Activated CD4-positive, alpha-beta memory T cell treated with anti-CD3 and anti-CD28 coated beads for 36 hours (primary cell): ENCODE data around the gene RARG. TPM values are rescaled to one million over a fixed set of nuclear protein-coding genes. Genes with fewer than 3 reads are reported as not detected.
A peak's percentile ranks its signal among the peaks of the same experiment; 100 is the strongest.

ENCODE experiments used
- CTCF ChIA-PET: fragments of 350-600 bp; sonication (Branson Sonifier 250); formaldehyde crosslinking; loops from one replicate; lab custom pipeline; 2021; ENCODE audit warnings: antibody characterized with exemption, inconsistent platforms; lab: Charles Lee
- POLR2A ChIA-PET: fragments of 350-600 bp; sonication (Branson Sonifier 250); formaldehyde crosslinking; loops from one replicate; lab custom pipeline; 2021; ENCODE audit warnings: antibody characterized with exemption; lab: Charles Lee
- DNase-seq: peaks from one replicate; pipeline ENCODE4 v3.0.0-alpha.2; 2020
- H3K27ac Mint-ChIP-seq: one replicate; pipeline ENCODE4 v1.8.0; 2021; ENCODE audit warnings: mixed read lengths
- H3K27me3 Mint-ChIP-seq: one replicate; pipeline ENCODE4 v1.8.0; 2021; ENCODE audit warnings: mixed read lengths
- H3K36me3 Mint-ChIP-seq: one replicate; pipeline ENCODE4 v1.8.0; 2021; ENCODE audit warnings: mixed read lengths
- H3K4me1 Mint-ChIP-seq: one replicate; pipeline ENCODE4 v1.8.0; 2021; ENCODE audit warnings: low read depth, mixed read lengths
- H3K4me3 Mint-ChIP-seq: one replicate; pipeline ENCODE4 v1.8.0; 2021; ENCODE audit warnings: mild to moderate bottlenecking, mixed read lengths
- H3K9me3 Mint-ChIP-seq: one replicate; pipeline ENCODE4 v1.8.0; 2021; ENCODE audit warnings: mixed read lengths
- intact Hi-C: fragments of 100-400 bp; cut with micrococcal nuclease; formaldehyde crosslinking; loops from one replicate; pipeline ENCODE4 v1.15.1; 2023
- total RNA-seq, 2 experiments: library from RNA; stranded (reverse); gene quantifications; one replicate each; pipeline ENCODE4 v1.2.3, GENCODE V29; 2021

The RARG gene
- total RNA-seq, 2 experiments from 2014 or later: 21.8 to 25.2 TPM

DNA sequence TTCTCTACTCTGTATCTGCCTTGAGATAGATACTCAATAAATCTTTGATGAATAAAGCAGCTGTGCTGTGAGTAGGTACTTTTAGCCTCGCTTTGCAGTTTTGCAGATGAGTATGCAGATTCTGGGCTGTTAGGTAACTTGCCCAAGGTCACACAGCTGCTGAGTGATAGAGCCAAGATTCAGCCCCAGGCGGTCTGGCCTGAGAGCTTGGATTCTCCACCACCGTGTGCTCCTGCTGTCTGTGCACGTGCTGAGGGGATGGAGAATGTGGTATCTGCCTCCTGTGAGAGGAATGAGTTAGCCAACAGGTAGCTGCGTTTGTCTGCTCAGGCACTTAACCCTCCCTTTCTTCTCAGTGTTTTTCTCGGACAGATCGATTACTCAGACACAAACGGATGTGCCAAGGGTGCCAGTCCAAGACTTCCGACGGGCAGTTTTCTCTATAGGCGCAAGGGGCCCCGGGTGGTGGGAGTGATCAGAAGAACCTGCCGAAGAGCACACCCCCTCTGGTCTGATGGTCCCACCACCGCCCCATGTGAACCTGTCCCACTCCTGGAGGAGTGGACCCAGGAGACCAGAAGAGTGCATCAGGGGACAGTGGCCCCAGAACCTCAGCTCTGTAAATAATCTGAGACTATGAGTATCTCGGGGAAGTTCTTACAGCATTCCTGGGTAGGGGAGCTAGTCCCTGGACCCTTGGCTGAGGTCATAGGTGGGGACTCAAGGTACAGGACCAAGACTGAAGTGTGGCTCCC, 44.7 kb downstream of the RARG start:
- intact Hi-C loops: no loop called here
- DNase-seq: no peak
- Mint-ChIP-seq H3K27me3 (no peaks in the 10 kb centered on the region), H3K9me3 (no peaks in the 10 kb centered on the region), H3K4me3 (no peak overlapping the region), H3K36me3 (peaks cover 55% of the 10 kb centered on the region), H3K4me1 (peaks cover 27% of the 10 kb centered on the region), H3K27ac (peak overlapping the region; percentile 1)
- ChIA-PET CTCF (interaction anchor here (0.5 to 6.6 kb wide), 9 partner anchors 12 to 258 kb away, joined by 3 to 53 read pairs (median 4); no protein-coding TSS in a partner anchor), POLR2A (interaction anchor here (0.9 to 3.1 kb wide), 2 partner anchors 12 to 16 kb away, joined by 3 to 15 read pairs; no protein-coding TSS in a partner anchor)

DNA sequence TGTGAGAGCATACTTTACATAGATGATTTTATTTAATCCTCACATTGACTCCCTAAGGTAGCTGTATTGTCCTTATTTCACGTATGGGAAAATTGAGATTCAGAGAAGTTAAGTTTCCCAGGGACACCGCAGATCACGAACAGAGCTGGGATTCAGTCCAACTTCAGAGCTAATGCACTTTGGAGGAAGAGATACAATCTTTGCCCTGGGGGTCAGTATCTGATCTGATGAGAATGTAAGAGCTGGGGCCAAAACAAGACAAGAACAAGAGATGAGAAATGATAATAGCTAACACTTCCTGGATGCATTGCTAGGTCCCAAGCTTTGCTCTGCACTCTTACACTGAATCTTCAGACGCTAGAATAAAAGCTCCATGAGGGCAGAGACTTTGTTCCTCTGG, 45.3 kb downstream of the RARG start:
- H3K36me3 Mint-ChIP-seq: peaks cover 58% of the 10 kb centered on the region
- no peaks in the 10 kb centered on the region for H3K27me3 Mint-ChIP-seq
- peaks cover 33% of the 10 kb centered on the region for H3K4me1 Mint-ChIP-seq
- POLR2A ChIA-PET: interaction anchor here (3.1 kb wide), 1 partner anchor 12 kb away, joined by 15 read pairs; no protein-coding TSS in a partner anchor
- H3K27ac Mint-ChIP-seq: no peak overlapping the region
- no peak for DNase-seq
- CTCF ChIA-PET: interaction anchor here (0.6 to 6.6 kb wide), 6 partner anchors 13 to 258 kb away, joined by 4 to 53 read pairs (median 4); no protein-coding TSS in a partner anchor
- H3K9me3 Mint-ChIP-seq: no peaks in the 10 kb centered on the region
- H3K4me3 Mint-ChIP-seq: no peak overlapping the region
- intact Hi-C loops: no loop called here

DNA sequence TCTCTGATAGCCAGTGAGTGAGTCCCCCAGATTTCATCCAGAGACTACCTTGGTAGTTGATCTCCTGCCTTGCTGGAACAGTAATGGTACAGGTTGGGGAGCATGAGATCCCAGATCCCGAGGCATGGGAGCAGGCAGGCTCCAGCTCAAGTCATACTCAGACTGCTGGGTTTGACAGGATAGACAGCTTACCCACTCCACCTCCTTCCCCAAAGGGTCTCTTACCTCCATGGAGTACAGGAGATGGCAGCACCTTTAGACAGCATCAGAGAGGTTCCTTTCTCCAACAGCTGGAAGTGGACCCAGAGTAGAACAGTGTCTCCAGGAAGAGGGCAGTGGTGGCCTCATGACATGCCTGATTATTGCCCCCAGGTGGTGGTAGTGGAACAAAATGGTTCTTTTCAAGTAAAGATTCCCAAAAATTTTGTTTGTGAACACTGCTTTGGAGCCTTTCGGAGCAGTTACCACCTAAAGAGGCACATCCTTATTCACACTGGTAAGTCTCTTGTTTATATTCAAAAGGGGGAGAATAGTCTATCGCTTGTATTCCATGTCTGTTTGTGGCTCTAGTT, 46.3 kb downstream of the RARG start:
- POLR2A ChIA-PET: interaction anchor here (0.6 kb wide), 1 partner anchor 418 kb away, joined by 4 read pairs; no protein-coding TSS in a partner anchor
- Mint-ChIP-seq H3K4me3 (no peak overlapping the region), H3K27ac (no peak overlapping the region), H3K4me1 (peaks cover 39% of the 10 kb centered on the region), H3K27me3 (no peaks in the 10 kb centered on the region), H3K36me3 (peaks cover 63% of the 10 kb centered on the region), H3K9me3 (no peaks in the 10 kb centered on the region)
- no peak for DNase-seq
- intact Hi-C loops: no loop called here
- CTCF ChIA-PET: interaction anchor here (0.8 to 7.2 kb wide), 7 partner anchors 12 to 138 kb away, joined by 3 to 46 read pairs (median 3); partner anchors contain the start of genes AAAS and ESPL1

DNA sequence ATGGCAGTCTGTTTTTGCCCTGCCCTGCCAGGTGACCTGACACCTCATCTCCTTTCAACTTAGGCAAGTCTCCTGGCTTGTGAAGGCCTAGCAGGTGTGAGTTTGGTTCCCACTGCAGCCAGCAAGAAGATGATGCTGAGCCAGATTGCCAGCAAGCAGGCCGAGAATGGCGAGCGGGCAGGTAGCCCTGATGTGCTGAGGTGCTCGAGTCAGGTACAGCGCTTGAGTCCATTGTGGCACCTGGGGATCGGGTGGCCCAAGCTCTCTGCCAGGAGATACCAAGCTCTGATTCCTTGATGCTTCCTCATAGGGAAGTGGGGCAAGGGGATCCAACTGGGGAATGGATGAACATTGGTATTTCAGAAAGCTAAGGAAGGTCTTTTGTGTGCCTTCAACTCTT, 47.2 kb downstream of the RARG start:
- Mint-ChIP-seq H3K27me3 (no peaks in the 10 kb centered on the region), H3K4me1 (peaks cover 33% of the 10 kb centered on the region), H3K36me3 (peaks cover 59% of the 10 kb centered on the region), H3K27ac (peak overlapping the region; percentile 59), H3K4me3 (no peak overlapping the region), H3K9me3 (no peaks in the 10 kb centered on the region)
- ChIA-PET CTCF (interaction anchor here (0.8 to 7.2 kb wide), 7 partner anchors 13 to 139 kb away, joined by 3 to 46 read pairs (median 3); partner anchors contain the start of genes AAAS and ESPL1), POLR2A (no interaction called here)
- intact Hi-C loops: loop anchor here (5.0 kb wide), 1 partner anchor 83 kb away; the partner anchor contains the start of gene SOAT2
- no peak for DNase-seq

DNA sequence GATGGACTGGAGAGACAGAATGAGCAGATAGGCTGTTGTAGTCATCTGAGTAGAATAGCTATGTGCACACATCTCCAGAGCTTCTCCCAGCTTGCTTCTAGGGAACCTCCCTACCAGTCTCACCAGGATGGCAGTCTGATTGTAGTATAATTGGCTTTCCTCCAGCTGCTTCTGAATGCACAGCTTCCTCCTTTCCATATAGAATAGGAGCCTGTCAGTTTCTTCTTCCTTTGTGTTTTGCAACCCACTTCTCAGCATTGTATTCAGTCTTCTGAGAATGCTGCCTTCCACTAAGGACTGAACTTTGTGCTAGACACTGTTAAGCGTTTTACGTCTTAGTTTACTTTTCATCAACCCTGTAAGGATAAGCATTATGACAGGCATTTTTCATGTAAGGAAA, 49.1 kb downstream of the RARG start:
- ChIA-PET POLR2A (interaction anchor here (1.3 to 2.2 kb wide), 2 partner anchors 12 to 136 kb away, joined by 4 to 6 read pairs; no protein-coding TSS in a partner anchor), CTCF (interaction anchor here (1.0 to 7.2 kb wide), 6 partner anchors 7 to 162 kb away, joined by 3 to 46 read pairs (median 12); partner anchors contain the start of genes ESPL1 and ITGB7)
- intact Hi-C loops: loop anchor here (5.0 kb wide), 1 partner anchor 81 kb away; the partner anchor contains the start of gene SOAT2
- Mint-ChIP-seq H3K36me3 (peaks cover 55% of the 10 kb centered on the region), H3K9me3 (no peaks in the 10 kb centered on the region), H3K27ac (peak overlapping the region; percentile 94), H3K4me3 (peak overlapping the region; percentile 96), H3K4me1 (peaks cover 43% of the 10 kb centered on the region), H3K27me3 (no peaks in the 10 kb centered on the region)
- DNase-seq: no peak

DNA sequence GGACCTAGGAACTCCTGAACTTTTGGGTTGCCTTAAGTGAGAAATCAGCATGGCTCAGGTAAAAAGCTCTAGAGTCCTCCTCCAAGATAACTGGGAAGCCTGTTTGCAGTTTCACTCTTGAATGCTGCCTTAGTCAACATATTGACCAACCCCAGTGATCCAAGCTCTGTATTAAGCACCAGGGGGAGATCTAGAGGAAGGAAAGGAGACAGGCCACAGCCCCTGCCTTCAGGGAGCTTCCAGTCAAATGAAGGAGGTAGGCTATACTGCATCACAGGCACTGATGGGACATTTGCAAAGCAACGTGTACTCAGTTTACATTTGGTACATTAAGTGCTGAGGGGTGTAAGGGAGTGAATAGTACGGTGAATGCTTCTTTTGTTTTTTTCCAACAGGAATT, 50.1 kb downstream of the RARG start:
- Mint-ChIP-seq H3K4me3 (peak overlapping the region; percentile 96), H3K27ac (peak overlapping the region; percentile 94), H3K4me1 (peaks cover 43% of the 10 kb centered on the region), H3K9me3 (no peaks in the 10 kb centered on the region), H3K27me3 (no peaks in the 10 kb centered on the region), H3K36me3 (peaks cover 46% of the 10 kb centered on the region)
- DNase-seq: no peak
- ChIA-PET CTCF (interaction anchor here (0.7 to 7.2 kb wide), 11 partner anchors 8 to 163 kb away, joined by 3 to 46 read pairs (median 11); partner anchors contain the start of genes AAAS, ITGB7, MYG1 and PFDN5), POLR2A (interaction anchor here (0.7 to 3.1 kb wide), 12 partner anchors 13 to 230 kb away, joined by 3 to 19 read pairs (median 6); partner anchors contain the start of genes AAAS, ESPL1, ITGB7 and SPRYD3)
- intact Hi-C loops: loop anchor here (5.0 kb wide), 1 partner anchor 80 kb away; the partner anchor contains the start of gene SOAT2

DNA sequence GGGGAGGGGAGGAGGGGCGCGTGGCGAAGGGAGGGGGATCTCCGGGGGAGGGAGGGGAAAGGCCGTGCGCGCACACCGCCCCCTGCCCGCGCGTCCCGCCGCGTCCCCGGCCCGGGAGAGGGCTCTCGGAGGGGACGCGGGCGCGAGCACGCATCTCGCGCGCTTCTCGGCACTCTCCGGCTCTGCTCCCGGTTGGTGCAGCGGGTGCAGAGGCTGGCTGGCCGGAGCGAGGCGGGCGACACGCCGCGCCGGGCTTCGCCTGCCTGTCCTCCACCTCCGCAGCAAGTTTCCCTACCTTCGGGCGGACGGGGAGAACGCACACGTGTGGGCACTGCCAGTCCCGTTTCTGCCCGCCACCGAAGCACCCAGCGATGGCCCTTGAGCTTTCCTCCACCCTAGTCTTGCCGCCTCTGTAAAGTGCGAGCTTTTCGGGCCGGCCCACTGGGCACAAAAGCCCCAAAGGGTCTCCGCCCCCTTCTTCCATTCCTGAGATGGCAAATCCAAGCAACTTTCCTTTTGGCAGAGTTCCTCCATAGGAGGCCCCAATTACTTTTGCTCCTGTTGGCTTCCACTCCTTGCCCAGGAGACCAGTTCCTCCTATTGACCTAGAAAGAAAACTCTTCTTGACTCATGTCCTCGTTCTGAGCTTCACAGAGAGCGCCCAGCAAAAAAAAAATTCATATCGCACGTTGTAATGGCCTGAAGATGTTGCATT, 50.9 kb downstream of the RARG start:
- Mint-ChIP-seq H3K4me1 (peaks cover 43% of the 10 kb centered on the region), H3K36me3 (peaks cover 39% of the 10 kb centered on the region), H3K27me3 (no peaks in the 10 kb centered on the region), H3K27ac (peak overlapping the region; percentile 94), H3K9me3 (no peaks in the 10 kb centered on the region), H3K4me3 (peak overlapping the region; percentile 96)
- ChIA-PET POLR2A (interaction anchor here (0.7 to 3.1 kb wide), 20 partner anchors 14 to 320 kb away, joined by 3 to 19 read pairs (median 5); partner anchors contain the start of genes AAAS, EIF4B, ESPL1 and ITGB7), CTCF (interaction anchor here (0.7 to 7.2 kb wide), 22 partner anchors 9 to 328 kb away, joined by 3 to 46 read pairs (median 4); partner anchors contain the start of genes AAAS, ESPL1, ITGB7 and MYG1)
- intact Hi-C loops: loop anchor here (1.0 to 5.0 kb wide), 7 partner anchors 19 to 270 kb away; partner anchors contain the start of genes ESPL1, MYG1 and SOAT2
- peak; percentile 83 for DNase-seq

DNA sequence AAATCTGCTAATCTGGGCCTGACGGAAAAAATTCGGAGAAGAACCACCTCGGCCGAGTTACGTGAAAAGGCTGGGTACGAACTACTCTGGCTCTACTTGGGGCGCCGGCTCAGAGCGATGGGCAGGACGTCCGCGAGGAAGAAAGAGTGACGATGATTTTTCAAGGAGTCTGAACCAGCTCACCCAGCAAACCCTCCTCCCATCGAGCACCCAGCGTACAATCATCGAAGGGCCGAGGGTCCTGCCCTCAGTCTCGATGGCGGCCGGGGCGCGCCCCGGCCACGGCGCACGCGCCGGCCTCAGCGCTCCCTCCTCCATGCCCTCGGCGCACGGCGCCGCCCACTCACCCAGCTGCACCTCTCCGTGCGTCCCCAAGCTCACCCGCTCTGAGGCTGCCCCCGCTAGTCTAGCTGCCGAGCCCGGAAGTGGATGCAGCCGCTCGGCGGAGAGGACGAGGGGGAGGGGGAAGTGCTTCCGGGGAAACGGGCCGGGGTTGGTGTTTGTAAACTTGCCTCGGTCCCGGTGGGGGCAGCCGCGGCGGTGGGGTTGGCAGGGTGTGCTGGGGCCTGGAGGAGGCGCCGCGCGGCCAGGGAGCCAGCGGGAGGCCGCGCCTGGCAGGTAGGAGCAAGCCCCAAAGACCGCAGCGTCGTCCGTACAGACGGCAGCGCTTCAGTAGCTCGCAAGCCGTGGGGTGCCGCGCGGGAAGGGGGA, 51.6 kb downstream of the RARG start, which contains the start of the genes CSAD and ZNF740:
Gene CSAD (minus strand): TSS at position 706 of the 711 bp plus-strand sequence. CDS start 7,455 bp downstream, outside the sequence.
Gene ZNF740 (plus strand): TSS at position 503 of the 711 bp plus-strand sequence. CDS start 1,262 bp downstream, outside the sequence.
- POLR2A ChIA-PET: interaction anchor here (0.8 to 3.1 kb wide), 17 partner anchors 18 to 320 kb away, joined by 3 to 19 read pairs (median 5); partner anchors contain the start of genes EIF4B, ESPL1, ITGB7 and MYG1
- peak within 1 kb of the TSS; percentile 96 for H3K4me3 Mint-ChIP-seq
- DNase-seq: peak; percentile 99
- peaks cover 32% of the 10 kb centered on the region for H3K36me3 Mint-ChIP-seq
- H3K4me1 Mint-ChIP-seq: peaks cover 47% of the 10 kb centered on the region
- intact Hi-C loops: loop anchor here (1.0 to 5.0 kb wide), 7 partner anchors 20 to 271 kb away; partner anchors contain the start of genes ESPL1, MYG1 and SOAT2
- no peaks in the 10 kb centered on the region for H3K9me3 Mint-ChIP-seq
- CTCF ChIA-PET: interaction anchor here (0.7 to 7.2 kb wide), 17 partner anchors 9 to 328 kb away, joined by 3 to 46 read pairs (median 11); partner anchors contain the start of genes AAAS, ESPL1 and ITGB7
- peak within 1 kb of the TSS; percentile 94 for H3K27ac Mint-ChIP-seq
- H3K27me3 Mint-ChIP-seq: no peaks in the 10 kb centered on the region

DNA sequence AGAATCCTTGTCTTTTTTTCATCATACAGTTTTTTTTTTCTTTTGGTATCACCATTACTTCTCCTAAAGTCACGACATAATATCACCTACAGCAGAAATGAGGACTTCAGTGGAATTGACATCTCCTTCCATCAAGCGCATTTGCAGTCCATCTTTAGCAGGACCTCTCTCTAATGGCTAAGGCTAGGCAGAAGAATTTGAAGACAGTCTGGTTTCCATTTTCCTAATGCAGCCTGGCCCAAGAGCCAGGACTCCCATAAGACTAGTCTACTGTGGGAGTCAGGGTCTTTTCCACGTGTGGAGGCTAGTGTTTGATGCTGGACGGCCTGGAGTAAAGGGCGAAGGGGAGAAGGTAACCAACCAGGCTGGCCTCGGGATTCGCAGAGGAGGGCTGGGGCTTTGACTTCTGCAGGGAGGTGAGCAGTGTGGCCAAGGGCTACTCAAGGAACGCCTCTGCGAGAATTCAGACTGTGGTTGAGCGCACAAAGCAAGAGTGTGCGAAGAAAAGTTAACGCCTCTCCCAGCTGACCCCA, 52.3 kb downstream of the RARG start:
- Mint-ChIP-seq H3K4me3 (peak overlapping the region; percentile 96), H3K36me3 (peaks cover 25% of the 10 kb centered on the region), H3K4me1 (peaks cover 43% of the 10 kb centered on the region), H3K27ac (peak overlapping the region; percentile 94), H3K9me3 (no peaks in the 10 kb centered on the region), H3K27me3 (no peaks in the 10 kb centered on the region)
- intact Hi-C loops: loop anchor here (1.0 to 5.0 kb wide), 7 partner anchors 21 to 272 kb away; partner anchors contain the start of genes ESPL1, MYG1 and SOAT2
- no peak for DNase-seq
- POLR2A ChIA-PET: interaction anchor here (0.5 to 3.1 kb wide), 15 partner anchors 19 to 174 kb away, joined by 3 to 19 read pairs (median 5); partner anchors contain the start of genes EIF4B, ESPL1, ITGB7 and MYG1
- CTCF ChIA-PET: interaction anchor here (0.9 to 7.2 kb wide), 14 partner anchors 10 to 329 kb away, joined by 3 to 46 read pairs (median 11); partner anchors contain the start of genes AAAS, ESPL1 and ITGB7
